SU-DHL-6 (cell line): ENCODE measurements around the gene MLKL.

Experiments
- H2AFZ ChIP-seq: fragments of 200-600 bp; sonication (generic); 2 replicates; pipeline ENCODE4 v1.6.1; 2014; ENCODE audit warnings: low read depth, mild to moderate bottlenecking, moderate library complexity, mixed read lengths, antibody characterized with exemption, low read length; ENCODE audit not compliant: severe bottlenecking
- H3F3A ChIP-seq: fragments of 200-600 bp; shearing (Covaris generic); 2 replicates; pipeline ENCODE4 v1.6.0; 2016; ENCODE audit warnings: antibody characterized with exemption, mild to moderate bottlenecking; ENCODE audit not compliant: insufficient read depth
- H3K27ac ChIP-seq: fragments of 200-600 bp; sonication (generic); 2 replicates; pipeline ENCODE4 v1.5.1; 2016; ENCODE audit warnings: low read depth, mild to moderate bottlenecking, low read length, moderate library complexity, mixed read lengths
- H3K27me3 ChIP-seq: fragments of 200-600 bp; sonication (generic), shearing (Covaris generic); 2 replicates; pipeline ENCODE4 v1.6.0; 2014; ENCODE audit warnings: mild to moderate bottlenecking, low read length
- H3K36me3 ChIP-seq: fragments of 200-600 bp; sonication (generic); 2 replicates; pipeline ENCODE4 v1.6.1; 2014; ENCODE audit warnings: mild to moderate bottlenecking, low read length, mixed read lengths
- H3K4me2 ChIP-seq: fragments of 300-600, 200-600 bp; shearing (Covaris generic), sonication (generic); 2 replicates; pipeline ENCODE4 v1.6.0; 2014; ENCODE audit warnings: low read length, low read depth, mild to moderate bottlenecking; ENCODE audit not compliant: poor library complexity, severe bottlenecking
- H3K4me3 ChIP-seq: fragments of 200-600 bp; sonication (generic); 2 replicates; pipeline ENCODE4 v1.5.1; 2014; ENCODE audit warnings: antibody characterized with exemption, low read length, mild to moderate bottlenecking, mixed read lengths; ENCODE audit not compliant: insufficient read depth, poor library complexity, severe bottlenecking
- H3K79me2 ChIP-seq: fragments of 200-600 bp; sonication (generic); 2 replicates; pipeline ENCODE4 v1.6.1; 2014; ENCODE audit warnings: mild to moderate bottlenecking, low read length, moderate library complexity; ENCODE audit not compliant: insufficient read depth
- H3K9ac ChIP-seq: fragments of 200-600 bp; sonication (generic); 2 replicates; pipeline ENCODE4 v1.7.0; 2014; ENCODE audit warnings: mild to moderate bottlenecking, low read length
- H3K9me2 ChIP-seq: fragments of 200-600 bp; sonication (generic); replicated peaks from 2 replicates; pipeline ENCODE4 v1.6.1; 2014; ENCODE audit warnings: low read length; ENCODE audit not compliant: insufficient read depth
- H3K9me3 ChIP-seq: fragments of 200-600 bp; sonication (generic); 2 replicates; pipeline ENCODE4 v1.6.1; 2014; ENCODE audit warnings: low read length, mixed read lengths; ENCODE audit not compliant: insufficient read depth
- H4K20me1 ChIP-seq: fragments of 200-600 bp; sonication (generic); 2 replicates; pipeline ENCODE4 v1.6.1; 2014; ENCODE audit warnings: low read depth, mild to moderate bottlenecking, antibody characterized with exemption, low read length, moderate library complexity, mixed read lengths
- CTCF ChIP-seq: fragments of 200-600 bp; sonication (generic); IDR thresholded peaks from one replicate; pipeline ENCODE4 v1.5.1; 2017; ENCODE audit warnings: antibody characterized with exemption, mild to moderate bottlenecking, low read length, moderate library complexity; ENCODE audit not compliant: insufficient read depth, poor library complexity, severe bottlenecking
- EZH2phosphoT487 ChIP-seq: fragments of 200-600 bp; sonication (generic), shearing (Covaris generic); conservative IDR thresholded peaks from 2 replicates; pipeline ENCODE4 v1.6.1; 2018; ENCODE audit warnings: mild to moderate bottlenecking, antibody characterized with exemption, low read length, moderate library complexity, mixed read lengths

The MLKL gene

GRCh38 chr16:74700116-74700437, 585 bp downstream of the MLKL start:
- no peak overlapping the region for H3K27ac ChIP-seq
- no peaks in the 10 kb centered on the region for H4K20me1 ChIP-seq
- TF ChIP-seq EZH2phosphoT487 = no peak
- H3K9me3 ChIP-seq = no peaks in the 10 kb centered on the region
- 0 out of 2 replicates have a peak, but pooled peaks cover 9% of the 10 kb centered on the region for H3F3A ChIP-seq
- no peaks in the 10 kb centered on the region for H3K9me2 ChIP-seq
- H3K27me3 ChIP-seq = no peaks in the 10 kb centered on the region
- H3K36me3 ChIP-seq = no peaks in the 10 kb centered on the region
- H3K79me2 ChIP-seq = no peaks in the 10 kb centered on the region
- peak overlapping the region; percentile 17; the same call in 1 of the 2 replicates for H3K9ac ChIP-seq
- H3K4me2 ChIP-seq = peak overlapping the region; percentile 51
- peak overlapping the region; percentile 32 for H3K4me3 ChIP-seq
- peak overlapping the region; percentile 23 for H2AFZ ChIP-seq

DNA sequence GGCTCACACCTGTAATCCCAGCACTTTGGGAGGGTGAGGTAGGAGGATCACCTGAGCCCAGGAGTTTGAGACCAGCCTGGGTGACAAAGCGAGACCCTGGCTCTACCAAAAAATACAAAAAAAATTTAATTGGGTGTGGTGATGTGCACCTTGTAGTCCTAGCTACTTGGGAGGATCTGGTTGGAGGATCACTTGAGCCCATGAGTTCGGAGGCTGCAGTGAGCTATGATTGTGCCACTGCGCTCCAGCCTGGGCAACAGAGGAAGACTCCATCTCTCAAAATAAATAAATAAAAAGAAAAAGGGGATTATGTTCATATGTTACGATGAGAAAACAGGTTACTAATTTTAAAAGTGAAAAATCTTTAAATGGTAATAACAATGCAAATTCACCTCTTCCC, 996 bp downstream of the MLKL start:
- H3K4me2 ChIP-seq = peak overlapping the region; percentile 51
- H3K9me2 ChIP-seq = no peaks in the 10 kb centered on the region
- H2AFZ ChIP-seq = no peak overlapping the region
- H3K27ac ChIP-seq = no peak overlapping the region
- H3K9me3 ChIP-seq = no peaks in the 10 kb centered on the region
- H4K20me1 ChIP-seq = no peaks in the 10 kb centered on the region
- 0 out of 2 replicates have a peak, but pooled peaks cover 9% of the 10 kb centered on the region for H3F3A ChIP-seq
- H3K4me3 ChIP-seq = peak overlapping the region; percentile 32
- no peaks in the 10 kb centered on the region for H3K79me2 ChIP-seq
- no peak overlapping the region for H3K9ac ChIP-seq
- no peak for TF ChIP-seq EZH2phosphoT487
- no peak for TF ChIP-seq CTCF
- no peaks in the 10 kb centered on the region for H3K27me3 ChIP-seq
- H3K36me3 ChIP-seq = no peaks in the 10 kb centered on the region

- H3K27me3 ChIP-seq = no peaks in the 10 kb centered on the region
- no peak for TF ChIP-seq EZH2phosphoT487
- no peak for TF ChIP-seq CTCF
- H2AFZ ChIP-seq = no peak overlapping the region
- H3K4me3 ChIP-seq = no peak overlapping the region
- no peak overlapping the region for H3K9ac ChIP-seq
- 0 out of 2 replicates have a peak, but pooled peaks cover 9% of the 10 kb centered on the region for H3F3A ChIP-seq
- no peaks in the 10 kb centered on the region for H3K79me2 ChIP-seq
- no peak overlapping the region for H3K4me2 ChIP-seq
- no peaks in the 10 kb centered on the region for H3K9me2 ChIP-seq
- no peak overlapping the region for H3K27ac ChIP-seq
- no peaks in the 10 kb centered on the region for H3K9me3 ChIP-seq
- no peaks in the 10 kb centered on the region for H4K20me1 ChIP-seq
- H3K36me3 ChIP-seq = no peaks in the 10 kb centered on the region
Measured at GRCh38 chr16:74698222-74698621, 2.4 kb downstream of the MLKL start.

DNA sequence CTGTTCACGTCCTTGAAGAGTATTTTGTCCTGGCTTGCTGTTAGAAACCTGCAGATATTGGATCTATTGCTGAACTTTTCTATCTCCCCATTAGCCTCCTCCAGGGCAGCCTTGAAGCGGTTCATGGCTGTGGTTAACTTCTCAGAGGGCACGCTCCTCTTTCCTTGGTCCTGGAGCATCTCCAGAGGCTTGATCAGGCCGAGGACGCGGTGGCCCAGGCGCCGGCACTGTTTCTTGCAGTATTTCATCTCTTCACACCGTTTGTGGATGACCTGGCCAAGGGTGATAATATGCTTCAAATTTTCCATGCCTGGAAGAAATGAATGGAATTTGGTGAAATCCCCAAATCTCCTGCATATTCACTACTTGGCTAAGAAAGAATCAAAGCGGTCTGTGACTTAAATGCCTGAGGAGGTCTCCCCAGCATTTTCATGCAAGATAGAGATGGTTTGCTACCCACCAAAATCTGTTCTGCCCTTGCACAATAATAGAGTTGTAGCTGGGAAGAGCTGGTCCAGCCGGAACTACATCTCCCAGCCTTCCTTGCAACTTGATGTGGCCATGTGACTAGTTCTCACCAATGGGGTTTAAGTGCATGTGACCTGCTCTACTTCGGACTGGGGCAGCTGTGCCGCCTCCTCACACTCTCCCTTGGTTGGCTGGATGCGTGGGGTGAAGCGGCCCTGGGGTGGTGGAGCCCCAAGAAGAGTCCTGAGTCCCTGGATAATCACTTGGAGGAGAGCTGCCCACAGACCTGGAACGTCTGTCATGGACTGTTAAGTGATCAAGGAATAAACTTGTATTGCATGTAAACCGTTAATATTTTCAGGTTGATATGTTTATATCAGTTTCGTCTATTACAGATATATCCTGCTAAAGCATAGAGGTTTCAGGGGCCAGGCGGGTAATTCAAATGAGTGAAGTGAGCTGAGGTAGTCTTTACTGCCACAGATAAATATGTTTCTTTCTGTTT, 4.9 kb downstream of the MLKL start:
- Histone ChIP-seq H3K9ac (peak overlapping the region; percentile 23; the same call in 1 of the 2 replicates), H3K27me3 (no peaks in the 10 kb centered on the region), H4K20me1 (no peaks in the 10 kb centered on the region), H3K27ac (no peak overlapping the region), H3K4me3 (peak overlapping the region; percentile 39), H3K4me2 (peak overlapping the region; percentile 65), H3K9me3 (no peaks in the 10 kb centered on the region), H3K36me3 (no peaks in the 10 kb centered on the region), H3K9me2 (no peaks in the 10 kb centered on the region), H3K79me2 (no peaks in the 10 kb centered on the region), H2AFZ (peak overlapping the region; percentile 88), H3F3A (0 out of 2 replicates have a peak, but pooled peaks cover 5% of the 10 kb centered on the region)
- TF ChIP-seq EZH2phosphoT487 (no peak), CTCF (no peak)
